GM19328 (cell line): ENCODE measurements around the gene MYT1.
"Not testable (repeated sequence)": the region's sequence is repeated elsewhere in the genome, so short reads cannot be mapped to it uniquely, and the experiment has no call there.

Source experiments
- ATAC-seq: cut with Tn5 transposase; IDR thresholded peaks from one replicate; pipeline ENCODE4 v1.9.1; 2021; ENCODE audit warnings: mild to moderate bottlenecking, moderate library complexity; ENCODE audit not compliant: unreplicated experiment

Gene MYT1

GRCh38 chr20:64258071-64258823 is 94.0 kb downstream of the MYT1 start:
- no peak for ATAC-seq

GRCh38 chr20:64260239-64260638 is 96.0 kb downstream of the MYT1 start:
- ATAC-seq: no peak

- ATAC-seq: no peak
Observed at GRCh38 chr20:64261138-64261537, 96.9 kb downstream of the MYT1 start.

GRCh38 chr20:64264091-64264490 is 99.8 kb downstream of the MYT1 start:
- ATAC-seq: no peak

GRCh38 chr20:64265201-64265600 is 100.9 kb downstream of the MYT1 start:
- ATAC-seq: no peak

GRCh38 chr20:64266988-64267387 is 102.7 kb downstream of the MYT1 start:
- ATAC-seq: no peak

GRCh38 chr20:64268174-64268573 is 103.9 kb downstream of the MYT1 start:
- no peak for ATAC-seq

- no peak for ATAC-seq
Observed at GRCh38 chr20:64269604-64270411, 105.6 kb downstream of the MYT1 start.

GRCh38 chr20:64271636-64272035 is 107.4 kb downstream of the MYT1 start:
- no peak for ATAC-seq

GRCh38 chr20:64273109-64273508 is 108.9 kb downstream of the MYT1 start:
- no peak for ATAC-seq

- no peak for ATAC-seq
Observed at GRCh38 chr20:64276817-64277216, 112.6 kb downstream of the MYT1 start.

- no peak for ATAC-seq
Observed at GRCh38 chr20:64277571-64278316, 113.5 kb downstream of the MYT1 start.

- ATAC-seq: no peak
Observed at GRCh38 chr20:64278317-64278681, 114.0 kb downstream of the MYT1 start.

- no peak for ATAC-seq
Observed at GRCh38 chr20:64279826-64280459, 115.7 kb downstream of the MYT1 start.

GRCh38 chr20:64280460-64280843 is 116.2 kb downstream of the MYT1 start:
- no peak for ATAC-seq

GRCh38 chr20:64283646-64284045 is 119.4 kb downstream of the MYT1 start:
- ATAC-seq: no peak

- peak; percentile 90 for ATAC-seq
Observed at GRCh38 chr20:64285579-64286446, 121.6 kb downstream of the MYT1 start.

- ATAC-seq: not testable (repeated sequence)
Observed at GRCh38 chr20:64286447-64287263, 122.4 kb downstream of the MYT1 start.

- ATAC-seq: not testable (repeated sequence)
Observed at GRCh38 chr20:64287264-64287590, 123.0 kb downstream of the MYT1 start.
